Activated CD4-positive, alpha-beta memory T cell treated with anti-CD3 and anti-CD28 coated beads for 36 hours (primary cell): ENCODE results near the gene KCTD5. TPM values are rescaled to one million over a fixed set of nuclear protein-coding genes. Genes with fewer than 3 reads are reported as not detected.
"Not testable (repeated sequence)": the region's sequence is repeated elsewhere in the genome, so short reads cannot be mapped to it uniquely, and the experiment has no call there.

Source experiments
- CTCF ChIA-PET: fragments of 350-600 bp; sonication (Branson Sonifier 250); formaldehyde crosslinking; loops from one replicate; lab custom pipeline; 2021; ENCODE audit warnings: antibody characterized with exemption, inconsistent platforms; lab: Charles Lee
- POLR2A ChIA-PET: fragments of 350-600 bp; sonication (Branson Sonifier 250); formaldehyde crosslinking; loops from one replicate; lab custom pipeline; 2021; ENCODE audit warnings: antibody characterized with exemption; lab: Charles Lee
- DNase-seq: peaks from one replicate; pipeline ENCODE4 v3.0.0-alpha.2; 2020
- H3K27ac Mint-ChIP-seq: one replicate; pipeline ENCODE4 v1.8.0; 2021; ENCODE audit warnings: mixed read lengths
- H3K27me3 Mint-ChIP-seq: one replicate; pipeline ENCODE4 v1.8.0; 2021; ENCODE audit warnings: mixed read lengths
- H3K36me3 Mint-ChIP-seq: one replicate; pipeline ENCODE4 v1.8.0; 2021; ENCODE audit warnings: mixed read lengths
- H3K4me1 Mint-ChIP-seq: one replicate; pipeline ENCODE4 v1.8.0; 2021; ENCODE audit warnings: low read depth, mixed read lengths
- H3K4me3 Mint-ChIP-seq: one replicate; pipeline ENCODE4 v1.8.0; 2021; ENCODE audit warnings: mild to moderate bottlenecking, mixed read lengths
- H3K9me3 Mint-ChIP-seq: one replicate; pipeline ENCODE4 v1.8.0; 2021; ENCODE audit warnings: mixed read lengths
- intact Hi-C: fragments of 100-400 bp; cut with micrococcal nuclease; formaldehyde crosslinking; loops from one replicate; pipeline ENCODE4 v1.15.1; 2023
- total RNA-seq, 2 experiments: library from RNA; stranded (reverse); gene quantifications; one replicate each; pipeline ENCODE4 v1.2.3, GENCODE V29; 2021

KCTD5 gene
- total RNA-seq, 2 experiments from 2014 or later: 61.8 to 62.7 TPM

GRCh38 chr16:2660014-2660662 lies 22.2 kb upstream of the KCTD5 start:
- intact Hi-C loops: loop anchor here (10.0 kb wide), 2 partner anchors 65 to 205 kb away; partner anchors contain the start of gene PRSS27
- peak overlapping the region; percentile 66 for H3K27ac Mint-ChIP-seq
- POLR2A ChIA-PET, H3K4me3 Mint-ChIP-seq, H3K9me3 Mint-ChIP-seq, H3K27me3 Mint-ChIP-seq, DNase-seq, CTCF ChIA-PET: not testable (repeated sequence)
- peaks cover 57% of the 10 kb centered on the region for H3K4me1 Mint-ChIP-seq
- H3K36me3 Mint-ChIP-seq: peaks cover 34% of the 10 kb centered on the region

GRCh38 chr16:2660755-2661373 lies 21.5 kb upstream of the KCTD5 start:
- peaks cover 63% of the 10 kb centered on the region for H3K4me1 Mint-ChIP-seq
- CTCF ChIA-PET, H3K4me3 Mint-ChIP-seq, H3K9me3 Mint-ChIP-seq, H3K27me3 Mint-ChIP-seq, POLR2A ChIA-PET: not testable (repeated sequence)
- intact Hi-C loops: loop anchor here (10.0 kb wide), 2 partner anchors 64 to 204 kb away; partner anchors contain the start of gene PRSS27
- H3K27ac Mint-ChIP-seq: peak overlapping the region; percentile 66
- peaks cover 42% of the 10 kb centered on the region for H3K36me3 Mint-ChIP-seq
- peak; percentile 70 for DNase-seq

GRCh38 chr16:2663553-2664546 lies 18.5 kb upstream of the KCTD5 start:
- peaks cover 79% of the 10 kb centered on the region for H3K4me1 Mint-ChIP-seq
- intact Hi-C loops: loop anchor here (1.0 to 10.0 kb wide), 3 partner anchors 18 to 201 kb away; partner anchors contain the start of genes KCTD5 and PRSS27
- no peaks in the 10 kb centered on the region for H3K9me3 Mint-ChIP-seq
- peak overlapping the region; percentile 98 for H3K27ac Mint-ChIP-seq
- ChIA-PET CTCF (interaction anchor here (1.1 to 2.4 kb wide), 3 partner anchors 9 to 248 kb away, joined by 3 to 8 read pairs (median 7); partner anchors contain the start of genes FLYWCH1 and KCTD5), POLR2A (interaction anchor here (0.7 to 1.5 kb wide), 5 partner anchors 9 to 204 kb away, joined by 3 to 7 read pairs (median 4); partner anchors contain the start of genes KCTD5 and SRRM2)
- peak overlapping the region; percentile 88 for H3K4me3 Mint-ChIP-seq
- peaks cover 71% of the 10 kb centered on the region for H3K36me3 Mint-ChIP-seq
- peak; percentile 87 for DNase-seq
- no peaks in the 10 kb centered on the region for H3K27me3 Mint-ChIP-seq

GRCh38 chr16:2664574-2664982 lies 17.7 kb upstream of the KCTD5 start:
- POLR2A ChIA-PET: interaction anchor here (0.7 to 1.5 kb wide), 4 partner anchors 18 to 203 kb away, joined by 3 to 7 read pairs (median 4); partner anchors contain the start of genes KCTD5 and SRRM2
- Mint-ChIP-seq H3K9me3 (no peaks in the 10 kb centered on the region), H3K27me3 (no peaks in the 10 kb centered on the region), H3K36me3 (peaks cover 78% of the 10 kb centered on the region), H3K27ac (peak overlapping the region; percentile 98), H3K4me3 (peak overlapping the region; percentile 88), H3K4me1 (peaks cover 83% of the 10 kb centered on the region)
- CTCF ChIA-PET: interaction anchor here (1.1 to 2.4 kb wide), 3 partner anchors 9 to 247 kb away, joined by 3 to 8 read pairs (median 7); partner anchors contain the start of genes FLYWCH1 and KCTD5
- DNase-seq: no peak
- intact Hi-C loops: loop anchor here (1.0 to 10.0 kb wide), 3 partner anchors 18 to 200 kb away; partner anchors contain the start of genes KCTD5 and PRSS27

- intact Hi-C loops: loop anchor here (10.0 kb wide), 2 partner anchors 58 to 198 kb away; partner anchors contain the start of gene PRSS27
- Mint-ChIP-seq H3K27ac (peak overlapping the region; percentile 98), H3K36me3 (peaks cover 93% of the 10 kb centered on the region), H3K4me1 (peaks cover 86% of the 10 kb centered on the region), H3K4me3 (peak overlapping the region; percentile 88)
- DNase-seq, POLR2A ChIA-PET, CTCF ChIA-PET, H3K27me3 Mint-ChIP-seq, H3K9me3 Mint-ChIP-seq: not testable (repeated sequence)
These were observed 15.7 kb upstream of the KCTD5 start for GRCh38 chr16:2666671-2667070.

GRCh38 chr16:2669587-2669986 lies 12.7 kb upstream of the KCTD5 start:
- H3K4me1 Mint-ChIP-seq: peaks cover 67% of the 10 kb centered on the region
- H3K36me3 Mint-ChIP-seq: peaks cover 75% of the 10 kb centered on the region
- not testable (repeated sequence) for H3K9me3 Mint-ChIP-seq, DNase-seq, H3K27me3 Mint-ChIP-seq
- ChIA-PET CTCF (interaction anchor here (1.6 kb wide), 1 partner anchor 13 kb away, joined by 3 read pairs; the partner anchor contains the start of gene KCTD5), POLR2A (interaction anchor here (1.5 kb wide), 1 partner anchor 13 kb away, joined by 3 read pairs; the partner anchor contains the start of gene KCTD5)
- H3K4me3 Mint-ChIP-seq: peak overlapping the region; percentile 88
- intact Hi-C loops: loop anchor here (10.0 kb wide), 2 partner anchors 55 to 195 kb away; partner anchors contain the start of gene PRSS27
- H3K27ac Mint-ChIP-seq: peak overlapping the region; percentile 79

GRCh38 chr16:2670017-2670416 lies 12.3 kb upstream of the KCTD5 start:
- H3K27ac Mint-ChIP-seq: peak overlapping the region; percentile 79
- H3K27me3 Mint-ChIP-seq, H3K9me3 Mint-ChIP-seq: not testable (repeated sequence)
- intact Hi-C loops: loop anchor here (5.0 kb wide), 1 partner anchor 153 kb away; no protein-coding TSS in a partner anchor
- ChIA-PET POLR2A (interaction anchor here (1.5 kb wide), 1 partner anchor 12 kb away, joined by 3 read pairs; the partner anchor contains the start of gene KCTD5), CTCF (interaction anchor here (1.6 kb wide), 1 partner anchor 12 kb away, joined by 3 read pairs; the partner anchor contains the start of gene KCTD5)
- DNase-seq: peak; percentile 86
- peaks cover 71% of the 10 kb centered on the region for H3K36me3 Mint-ChIP-seq
- peaks cover 63% of the 10 kb centered on the region for H3K4me1 Mint-ChIP-seq
- H3K4me3 Mint-ChIP-seq: peak overlapping the region; percentile 88

GRCh38 chr16:2671193-2671592 lies 11.1 kb upstream of the KCTD5 start:
- H3K27me3 Mint-ChIP-seq, H3K9me3 Mint-ChIP-seq: not testable (repeated sequence)
- intact Hi-C loops: loop anchor here (5.0 kb wide), 1 partner anchor 154 kb away; no protein-coding TSS in a partner anchor
- POLR2A ChIA-PET: interaction anchor here (1.5 kb wide), 1 partner anchor 11 kb away, joined by 3 read pairs; the partner anchor contains the start of gene KCTD5
- H3K4me1 Mint-ChIP-seq: peaks cover 52% of the 10 kb centered on the region
- peaks cover 61% of the 10 kb centered on the region for H3K36me3 Mint-ChIP-seq
- peak; percentile 66 for DNase-seq
- CTCF ChIA-PET: interaction anchor here (1.6 kb wide), 1 partner anchor 11 kb away, joined by 3 read pairs; the partner anchor contains the start of gene KCTD5
- H3K4me3 Mint-ChIP-seq: peak overlapping the region; percentile 88
- H3K27ac Mint-ChIP-seq: peak overlapping the region; percentile 79

GRCh38 chr16:2671741-2672140 lies 10.6 kb upstream of the KCTD5 start:
- POLR2A ChIA-PET: no interaction called here
- intact Hi-C loops: loop anchor here (5.0 kb wide), 1 partner anchor 154 kb away; no protein-coding TSS in a partner anchor

GRCh38 chr16:2673066-2673999 lies 9.0 kb upstream of the KCTD5 start:
- POLR2A ChIA-PET: interaction anchor here (1.0 to 1.3 kb wide), 2 partner anchors 9 to 10 kb away, joined by 4 to 8 read pairs; partner anchors contain the start of gene KCTD5
- CTCF ChIA-PET: interaction anchor here (1.1 to 1.3 kb wide), 3 partner anchors 9 to 210 kb away, joined by 4 to 7 read pairs (median 6); partner anchors contain the start of gene KCTD5
- DNase-seq: peak; percentile 97
- H3K4me3 Mint-ChIP-seq: peak overlapping the region; percentile 77
- peaks cover 40% of the 10 kb centered on the region for H3K36me3 Mint-ChIP-seq
- no peaks in the 10 kb centered on the region for H3K27me3 Mint-ChIP-seq
- peaks cover 40% of the 10 kb centered on the region for H3K4me1 Mint-ChIP-seq
- H3K27ac Mint-ChIP-seq: peak overlapping the region; percentile 67
- intact Hi-C loops: loop anchor here (1.0 to 5.0 kb wide), 2 partner anchors 9 to 156 kb away; partner anchors contain the start of gene KCTD5
- no peaks in the 10 kb centered on the region for H3K9me3 Mint-ChIP-seq

More at GRCh38 chr16:2671741-2672140, 10.6 kb upstream of the KCTD5 start:
- Mint-ChIP-seq H3K9me3 (no peaks in the 10 kb centered on the region), H3K27ac (peak overlapping the region; percentile 83), H3K36me3 (peaks cover 56% of the 10 kb centered on the region), H3K27me3 (no peaks in the 10 kb centered on the region), H3K4me1 (peaks cover 46% of the 10 kb centered on the region), H3K4me3 (peak overlapping the region; percentile 88)
- DNase-seq: no peak
- CTCF ChIA-PET: no interaction called here
